Prostate gland (tissue), 2 donors: ENCODE results near the gene ATP13A4.

Experiments used
- POLR2AphosphoS5 ChIP-seq: sonication (generic); formaldehyde crosslinking; IDR thresholded peaks from one replicate; pipeline ENCODE4 v1.6.1; 2017; ENCODE audit warnings: antibody characterized with exemption
- TF ChIP-seq, protein P1 (sequence below), 4 experiments: fragments of 200-600 bp in 2 of 4; fragments of 450-650 bp in 2 of 4; sonication (generic) in 2 of 4; IDR thresholded peaks; 1 replicate in 3 of 4; 2 replicates in 1 of 4; pipeline ENCODE4 v1.5.1; 2016 to 2019; ENCODE audit warnings: antibody characterized with exemption in 4 of 4, mild to moderate bottlenecking in 2 of 4, moderate library complexity in 2 of 4

DNA sequence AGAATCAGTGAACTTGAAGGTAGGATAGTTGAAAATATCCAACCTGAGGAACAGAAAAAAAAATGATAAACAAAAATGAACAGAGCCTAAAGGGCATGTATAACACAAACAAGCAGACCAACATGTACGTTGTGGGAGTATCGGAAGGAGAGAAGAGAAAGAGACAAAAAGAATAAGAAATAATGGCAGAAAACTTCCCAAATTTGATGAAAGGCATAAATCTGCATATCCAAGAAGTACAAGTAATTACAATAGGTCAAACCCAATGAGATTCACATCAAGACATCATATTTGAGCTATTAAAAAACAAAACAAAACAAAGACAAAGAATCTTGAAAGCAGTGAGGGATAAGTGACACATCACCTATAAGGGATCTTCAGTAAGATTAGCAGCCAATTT, 138.1 kb downstream of the ATP13A4 start:
- TF ChIP-seq POLR2AphosphoS5 = no peak
- TF ChIP-seq, protein P1, sequence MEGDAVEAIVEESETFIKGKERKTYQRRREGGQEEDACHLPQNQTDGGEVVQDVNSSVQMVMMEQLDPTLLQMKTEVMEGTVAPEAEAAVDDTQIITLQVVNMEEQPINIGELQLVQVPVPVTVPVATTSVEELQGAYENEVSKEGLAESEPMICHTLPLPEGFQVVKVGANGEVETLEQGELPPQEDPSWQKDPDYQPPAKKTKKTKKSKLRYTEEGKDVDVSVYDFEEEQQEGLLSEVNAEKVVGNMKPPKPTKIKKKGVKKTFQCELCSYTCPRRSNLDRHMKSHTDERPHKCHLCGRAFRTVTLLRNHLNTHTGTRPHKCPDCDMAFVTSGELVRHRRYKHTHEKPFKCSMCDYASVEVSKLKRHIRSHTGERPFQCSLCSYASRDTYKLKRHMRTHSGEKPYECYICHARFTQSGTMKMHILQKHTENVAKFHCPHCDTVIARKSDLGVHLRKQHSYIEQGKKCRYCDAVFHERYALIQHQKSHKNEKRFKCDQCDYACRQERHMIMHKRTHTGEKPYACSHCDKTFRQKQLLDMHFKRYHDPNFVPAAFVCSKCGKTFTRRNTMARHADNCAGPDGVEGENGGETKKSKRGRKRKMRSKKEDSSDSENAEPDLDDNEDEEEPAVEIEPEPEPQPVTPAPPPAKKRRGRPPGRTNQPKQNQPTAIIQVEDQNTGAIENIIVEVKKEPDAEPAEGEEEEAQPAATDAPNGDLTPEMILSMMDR (IDR thresholded peaks at IDR 0.05) = no peak
